Spleen (tissue), 11 donors: Measurements from ENCODE around the gene OLA1. TPM values are rescaled to one million over a fixed set of nuclear protein-coding genes. Genes with fewer than 3 reads are reported as not detected.

ENCODE experiments used
- DNase-seq: peaks from one replicate; pipeline ENCODE4 v3.0.0-alpha.2; 2020
- H3K27ac ChIP-seq, 8 donors: fragments of 200-600 bp; sonication (generic) in 7 of 8; 1 replicate in 4 of 8; 2 replicates in 4 of 8; pipeline versions ENCODE4 v1.5.0 to v1.8.0; 2016 to 2021; ENCODE audit warnings: inconsistent platforms in 4 of 8, mild to moderate bottlenecking in 4 of 8, moderate library complexity in 1 of 8
- H3K27me3 ChIP-seq, 7 donors: fragments of 200-600 bp; sonication (generic) in 6 of 7; replicated peaks in 1 of 7; 1 replicate in 4 of 7; 2 replicates in 3 of 7; pipeline versions ENCODE4 v1.5.0 to v1.8.0; 2016 to 2021; ENCODE audit warnings: inconsistent platforms in 3 of 7, mild to moderate bottlenecking in 1 of 7
- H3K36me3 ChIP-seq, 6 donors: fragments of 200-600 bp; sonication (generic) in 5 of 6; 1 replicate in 4 of 6; 2 replicates in 2 of 6; pipeline versions ENCODE4 v1.5.0 to v1.8.0; 2016 to 2021; ENCODE audit warnings: inconsistent platforms in 2 of 6
- H3K4me1 ChIP-seq, 6 donors: fragments of 200-600 bp; sonication (generic) in 5 of 6; 1 replicate in 3 of 6; 2 replicates in 3 of 6; pipeline versions ENCODE4 v1.5.0 to v1.8.0; 2016 to 2021; ENCODE audit warnings: inconsistent platforms in 3 of 6
- H3K4me3 ChIP-seq, 8 donors: fragments of 200-600 bp; sonication (generic) in 7 of 8; 1 replicate in 4 of 8; 2 replicates in 4 of 8; pipeline versions ENCODE4 v1.5.0 to v1.8.0; 2016 to 2021; ENCODE audit warnings: inconsistent platforms in 4 of 8, mild to moderate bottlenecking in 4 of 8, moderate library complexity in 2 of 8
- H3K9me3 ChIP-seq, 8 donors: fragments of 200-600 bp; sonication (generic) in 7 of 8; 1 replicate in 4 of 8; 2 replicates in 4 of 8; pipeline versions ENCODE4 v1.5.0 to v1.8.0; 2016 to 2021; ENCODE audit warnings: inconsistent platforms in 4 of 8
- CTCF ChIP-seq, 11 experiments: fragments of 200-600 bp in 7 of 11; fragments of 450-650 bp in 4 of 11; sonication (generic) in 4 of 11; IDR thresholded peaks in 8 of 11; conservative IDR thresholded peaks in 3 of 11; 1 replicate in 7 of 11; 2 replicates in 4 of 11; pipeline versions ENCODE4 v1.4.0 to v1.8.0; 2016 to 2021; ENCODE audit warnings: antibody characterized with exemption in 11 of 11, inconsistent platforms in 4 of 11, mild to moderate bottlenecking in 1 of 11
- POLR2A ChIP-seq, 3 donors: fragments of 450-650 bp; IDR thresholded peaks; one replicate each; pipeline ENCODE4 v1.5.1; 2017; ENCODE audit warnings: antibody characterized with exemption in 3 of 3, mild to moderate bottlenecking in 1 of 3
- POLR2AphosphoS5 ChIP-seq, 3 donors: sonication (generic); formaldehyde crosslinking; IDR thresholded peaks; one replicate each; pipeline ENCODE4 v1.5.1; 2017; ENCODE audit warnings: antibody characterized with exemption in 3 of 3
- WGBS, 5 donors: extraction: QIAGEN DNeasy Blood & Tissue Kit in 3 of 5; methylation state at CpG; one replicate each; pipeline versions ENCODE4 v1.1.5 to v1.1.7; 2013 to 2018; 5-methylcytosine and 5-hydroxymethylcytosine counted together
- intact Hi-C: fragments of 100-400 bp; cut with DNase I; formaldehyde crosslinking; loops from one replicate; pipeline ENCODE4 v1.15.0; 2023; ENCODE audit warnings: low total_unique reads
- polyA plus RNA-seq, 3 donors: library from polyadenylated mRNA; stranded (reverse); fragments of 200-250 nt; gene quantifications; one replicate each; pipeline ENCODE4 v1.2.1, GENCODE V29; 2013
- total RNA-seq, 7 donors: library from RNA; depleted of rRNA in 3 of 7; stranded (reverse); fragments of >200 nt in 3 of 7; fragmentation: NEBNext Ultra II Directional in 4 of 7; extraction: Animal tissue kit (Norgen Biotek cat#: 25700) in 4 of 7; gene quantifications; one replicate each; pipeline versions ENCODE4 v1.1.0 to v1.2.1, GENCODE V29; 2016 to 2021
- donor health status: healthy with polysubstance abuse.
- donor health status: DM: no; HTN: no; CAD: no; lungs with moderate emphysema.
- donor health status: DM: no; HTN: no; CAD: no.
- donor health status: Bipolar disorder and iron deficiency.
- donor health status: healthy.
- donor health status: DM: no; HTN: no; CAD: no.
- donor health status: DM: yes; HTN: yes; CAD: no.

The OLA1 gene
- total and polyA plus RNA-seq, 10 donors, result 35.0 to 66.0 (median 42.0) TPM

- peaks cover 0 to 16% (median 0%) of the 10 kb centered on the region in 7 donors for H3K27me3 ChIP-seq
- H3K9me3 ChIP-seq, result no peaks in the 10 kb centered on the region
- 7 to 30% (median 15%) methylated on average over 1 of the region's 1 CpG for WGBS, 5 donors
- TF ChIP-seq CTCF (IDR thresholded peaks at IDR 0.05 in 8 of 11, conservative IDR thresholded peaks at IDR 0.05 in 3 of 11) (no peak), POLR2A (IDR thresholded peaks at IDR 0.05) (no peak), POLR2AphosphoS5 (IDR thresholded peaks at IDR 0.05) (no peak)
- H3K4me3 ChIP-seq, result no peak overlapping the region
- no peak for DNase-seq
- intact Hi-C loops, result no loop called here
- H3K36me3 ChIP-seq, result no peaks in the 10 kb centered on the region
- H3K27ac ChIP-seq, result no peak overlapping the region
- no peaks in the 10 kb centered on the region for H3K4me1 ChIP-seq
Observed at GRCh38 chr2:174259981-174260380, 11.6 kb upstream of the OLA1 start.

DNA sequence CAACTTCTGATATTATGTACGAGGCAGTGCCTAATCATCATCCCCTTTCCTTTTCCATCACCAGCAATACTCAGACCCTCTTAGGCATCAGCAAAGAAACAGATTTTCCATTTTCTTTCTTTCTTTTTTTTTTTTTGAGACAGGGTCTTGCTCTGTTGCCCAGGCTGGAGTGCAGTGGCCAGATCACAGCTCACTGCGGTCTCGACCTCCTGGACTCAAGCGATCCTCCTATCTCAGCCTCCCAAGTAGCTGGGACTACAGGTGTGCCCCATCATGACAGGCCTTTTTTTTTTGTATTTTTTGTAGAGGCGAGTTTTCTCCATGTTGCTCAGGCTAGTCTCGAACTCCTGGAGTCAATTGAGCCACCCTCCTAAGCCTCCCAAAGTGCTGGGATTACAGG is 5.9 kb upstream of the OLA1 start:
- H3K9me3 ChIP-seq, result no peaks in the 10 kb centered on the region
- H3K4me3 ChIP-seq, result no peak overlapping the region
- no peak overlapping the region for H3K27ac ChIP-seq
- intact Hi-C loops, result no loop called here
- no peak for DNase-seq
- no peak for TF ChIP-seq POLR2AphosphoS5 (IDR thresholded peaks at IDR 0.05)
- no peak for TF ChIP-seq POLR2A (IDR thresholded peaks at IDR 0.05)
- no peak for TF ChIP-seq CTCF (IDR thresholded peaks at IDR 0.05 in 8 of 11, conservative IDR thresholded peaks at IDR 0.05 in 3 of 11)
- H3K4me1 ChIP-seq, result peaks cover 0 to 1% (median under 1%) of the 10 kb centered on the region in 6 donors
- WGBS, 5 donors, result 91 to 96% (median 92%) methylated on average over 6 of the region's 6 CpGs
- no peaks in the 10 kb centered on the region for H3K27me3 ChIP-seq
- H3K36me3 ChIP-seq, result no peaks in the 10 kb centered on the region

GRCh38 chr2:174248998-174249592 is 763 bp upstream of the OLA1 start:
- 59 to 63% (median 60%) methylated on average over 16 of the region's 16 CpGs for WGBS, 5 donors
- TF ChIP-seq CTCF (IDR thresholded peaks at IDR 0.05 in 8 of 11, conservative IDR thresholded peaks at IDR 0.05 in 3 of 11) (no peak), POLR2AphosphoS5 (IDR thresholded peaks at IDR 0.05) (no peak), POLR2A (IDR thresholded peaks at IDR 0.05) (no peak)
- H3K4me1 ChIP-seq, result peaks cover 5 to 27% (median 21%) of the 10 kb centered on the region in 6 donors
- peaks cover 0 to 18% (median 7%) of the 10 kb centered on the region in 6 donors for H3K36me3 ChIP-seq
- H3K27me3 ChIP-seq, result no peaks in the 10 kb centered on the region
- no peak for DNase-seq
- no peaks in the 10 kb centered on the region for H3K9me3 ChIP-seq
- peak overlapping the region; percentile 49 to 86 (median 82) for H3K27ac ChIP-seq
- peak overlapping the region; percentile 62 to 90 (median 85) for H3K4me3 ChIP-seq
- intact Hi-C loops, result no loop called here

GRCh38 chr2:174247474-174248186 is 702 bp downstream of the OLA1 start:
- TF ChIP-seq POLR2A (IDR thresholded peaks at IDR 0.05), result no peak
- no peak for TF ChIP-seq CTCF (IDR thresholded peaks at IDR 0.05 in 8 of 11, conservative IDR thresholded peaks at IDR 0.05 in 3 of 11)
- no peak for TF ChIP-seq POLR2AphosphoS5 (IDR thresholded peaks at IDR 0.05)
- WGBS, 5 donors, result 17 to 24% (median 21%) methylated on average over 11 to 14 of the region's 14 CpGs
- H3K27ac ChIP-seq, result peak overlapping the region; percentile 44 to 86 (median 82)
- peaks cover 0 to 31% (median 7%) of the 10 kb centered on the region in 6 donors for H3K36me3 ChIP-seq
- H3K9me3 ChIP-seq, result no peaks in the 10 kb centered on the region
- DNase-seq, result no peak
- peak overlapping the region; percentile 62 to 90 (median 85) for H3K4me3 ChIP-seq
- peaks cover 5 to 29% (median 23%) of the 10 kb centered on the region in 6 donors for H3K4me1 ChIP-seq
- intact Hi-C loops, result no loop called here
- H3K27me3 ChIP-seq, result no peaks in the 10 kb centered on the region
